Neural progenitor cell (in vitro differentiated cells): ENCODE results near the gene ERMP1. TPM values are rescaled to one million over a fixed set of nuclear protein-coding genes. Genes with fewer than 3 reads are reported as not detected.

ENCODE experiments used
- DNase-seq: peaks from one replicate; pipeline ENCODE4 v3.0.0-alpha.2; 2016; ENCODE audit warnings: low spot score
- H2AFZ ChIP-seq: fragments of 200-600 bp; sonication (generic); replicated peaks from 2 replicates; pipeline ENCODE4 v1.6.1; 2016; ENCODE audit warnings: antibody characterized with exemption
- H3F3A ChIP-seq: fragments of 200-600 bp; sonication (generic); 2 replicates; pipeline ENCODE4 v1.6.1; 2016; ENCODE audit warnings: antibody characterized with exemption, low read depth
- H3K27ac ChIP-seq: fragments of 200-600 bp; sonication (generic); 2 replicates; pipeline ENCODE4 v1.5.1; 2016; ENCODE audit warnings: mild to moderate bottlenecking
- H3K27me3 ChIP-seq: fragments of 200-600 bp; sonication (generic); 2 replicates; pipeline ENCODE4 v1.6.1; 2016; ENCODE audit warnings: mild to moderate bottlenecking, moderate library complexity
- H3K36me3 ChIP-seq: fragments of 200-600 bp; sonication (generic); 2 replicates; pipeline ENCODE4 v1.5.1; 2016
- H3K4me1 ChIP-seq: fragments of 200-600 bp; sonication (generic); 2 replicates; pipeline ENCODE4 v1.6.1; 2016; ENCODE audit warnings: mixed run types
- H3K4me2 ChIP-seq: fragments of 200-600 bp; sonication (generic); 2 replicates; pipeline ENCODE4 v1.6.1; 2016
- H3K4me3 ChIP-seq: fragments of 200-600 bp; sonication (generic); 2 replicates; pipeline ENCODE4 v1.5.1; 2016
- H3K79me2 ChIP-seq: fragments of 200-600 bp; sonication (generic); 2 replicates; pipeline ENCODE4 v1.6.1; 2016; ENCODE audit warnings: low read depth
- H3K9ac ChIP-seq: fragments of 200-600 bp; sonication (generic); 2 replicates; pipeline ENCODE4 v1.6.1; 2016
- H3K9me3 ChIP-seq: fragments of 200-600 bp; sonication (generic); 2 replicates; pipeline ENCODE4 v1.5.1; 2016; ENCODE audit warnings: low read depth
- H4K20me1 ChIP-seq: fragments of 200-600 bp; sonication (generic); 2 replicates; pipeline ENCODE4 v1.6.1; 2016; ENCODE audit warnings: low read depth
- H3K27ac Mint-ChIP-seq: 3 replicates; pipeline ENCODE4 v1.8.0; 2021; ENCODE audit warnings: mixed read lengths
- H3K27me3 Mint-ChIP-seq: 2 replicates; pipeline ENCODE4 v1.8.0; 2022; ENCODE audit warnings: low read depth, mild to moderate bottlenecking, inconsistent platforms, moderate library complexity, mixed read lengths; ENCODE audit not compliant: insufficient read depth
- H3K36me3 Mint-ChIP-seq: 3 replicates; pipeline ENCODE4 v1.8.0; 2021; ENCODE audit warnings: mixed read lengths
- H3K4me1 Mint-ChIP-seq: 3 replicates; pipeline ENCODE4 v1.8.0; 2021; ENCODE audit warnings: mixed read lengths
- H3K4me3 Mint-ChIP-seq: 3 replicates; pipeline ENCODE4 v1.8.0; 2021; ENCODE audit warnings: mild to moderate bottlenecking, moderate library complexity, mixed read lengths
- H3K9me3 Mint-ChIP-seq: 3 replicates; pipeline ENCODE4 v1.8.0; 2020; ENCODE audit warnings: mixed read lengths
- EZH2 ChIP-seq: fragments of 200-600 bp; sonication (generic); IDR thresholded peaks from 2 replicates; pipeline ENCODE4 v1.6.1; 2017; ENCODE audit warnings: antibody characterized with exemption, mild to moderate bottlenecking, moderate library complexity
- EZH2phosphoT487 ChIP-seq: fragments of 200-600 bp; sonication (generic); IDR thresholded peaks from 2 replicates; pipeline ENCODE4 v1.6.1; 2017; ENCODE audit warnings: antibody characterized with exemption
- total RNA-seq: library from RNA; depleted of rRNA; stranded (reverse); fragments of >200 nt; gene quantifications from 2 replicates; pipeline ENCODE4 v1.2.3, GENCODE V29; 2015; ENCODE audit warnings: low replicate concordance
- TF ChIP-seq, protein P1 (sequence below): fragments of 200-600 bp; sonication (generic); IDR thresholded peaks from 2 replicates; pipeline ENCODE4 v1.5.1; 2017; ENCODE audit warnings: antibody characterized with exemption, mild to moderate bottlenecking

Gene ERMP1
- total RNA-seq, 1 donor from 2014 or later = 25.5 TPM

- Histone ChIP-seq H3K9ac (no peak overlapping the region), H3K79me2 (no peaks in the 10 kb centered on the region), H3K4me3 (no peak overlapping the region), H3K4me1 (no peaks in the 10 kb centered on the region), H4K20me1 (no peaks in the 10 kb centered on the region), H3K9me3 (peaks cover 9% of the 10 kb centered on the region), H2AFZ (no peak overlapping the region), H3K36me3 (no peaks in the 10 kb centered on the region), H3K27me3 (no peaks in the 10 kb centered on the region), H3K27ac (no peak overlapping the region), H3K4me2 (no peak overlapping the region), H3F3A (no peaks in the 10 kb centered on the region)
- Mint-ChIP-seq H3K27ac (no peak overlapping the region), H3K27me3 (no peaks in the 10 kb centered on the region), H3K4me3 (no peak overlapping the region), H3K9me3 (peaks cover 12% of the 10 kb centered on the region), H3K36me3 (peaks cover 22% of the 10 kb centered on the region), H3K4me1 (no peaks in the 10 kb centered on the region)
- DNase-seq = no peak
- TF ChIP-seq EZH2phosphoT487 (no peak), EZH2 (no peak)
- TF ChIP-seq, protein P1, sequence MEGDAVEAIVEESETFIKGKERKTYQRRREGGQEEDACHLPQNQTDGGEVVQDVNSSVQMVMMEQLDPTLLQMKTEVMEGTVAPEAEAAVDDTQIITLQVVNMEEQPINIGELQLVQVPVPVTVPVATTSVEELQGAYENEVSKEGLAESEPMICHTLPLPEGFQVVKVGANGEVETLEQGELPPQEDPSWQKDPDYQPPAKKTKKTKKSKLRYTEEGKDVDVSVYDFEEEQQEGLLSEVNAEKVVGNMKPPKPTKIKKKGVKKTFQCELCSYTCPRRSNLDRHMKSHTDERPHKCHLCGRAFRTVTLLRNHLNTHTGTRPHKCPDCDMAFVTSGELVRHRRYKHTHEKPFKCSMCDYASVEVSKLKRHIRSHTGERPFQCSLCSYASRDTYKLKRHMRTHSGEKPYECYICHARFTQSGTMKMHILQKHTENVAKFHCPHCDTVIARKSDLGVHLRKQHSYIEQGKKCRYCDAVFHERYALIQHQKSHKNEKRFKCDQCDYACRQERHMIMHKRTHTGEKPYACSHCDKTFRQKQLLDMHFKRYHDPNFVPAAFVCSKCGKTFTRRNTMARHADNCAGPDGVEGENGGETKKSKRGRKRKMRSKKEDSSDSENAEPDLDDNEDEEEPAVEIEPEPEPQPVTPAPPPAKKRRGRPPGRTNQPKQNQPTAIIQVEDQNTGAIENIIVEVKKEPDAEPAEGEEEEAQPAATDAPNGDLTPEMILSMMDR = no peak
Measured at GRCh38 chr9:5787220-5787619, 45.7 kb downstream of the ERMP1 start.

GRCh38 chr9:5786370-5787127 lies 46.4 kb downstream of the ERMP1 start:
- H3K79me2 ChIP-seq = no peaks in the 10 kb centered on the region
- no peak overlapping the region for H3K9ac ChIP-seq
- no peak for DNase-seq
- H3F3A ChIP-seq = no peaks in the 10 kb centered on the region
- no peaks in the 10 kb centered on the region for H3K27me3 Mint-ChIP-seq
- H3K9me3 Mint-ChIP-seq = peaks cover 18% of the 10 kb centered on the region
- H3K4me1 Mint-ChIP-seq = no peaks in the 10 kb centered on the region
- H4K20me1 ChIP-seq = no peaks in the 10 kb centered on the region
- H3K27ac Mint-ChIP-seq = no peak overlapping the region
- H2AFZ ChIP-seq = no peak overlapping the region
- no peak overlapping the region for H3K4me3 ChIP-seq
- H3K27ac ChIP-seq = no peak overlapping the region
- H3K27me3 ChIP-seq = no peaks in the 10 kb centered on the region
- H3K4me3 Mint-ChIP-seq = no peak overlapping the region
- peaks cover 22% of the 10 kb centered on the region for H3K36me3 Mint-ChIP-seq
- H3K9me3 ChIP-seq = peaks cover 13% of the 10 kb centered on the region
- H3K4me2 ChIP-seq = no peak overlapping the region
- H3K4me1 ChIP-seq = no peaks in the 10 kb centered on the region
- H3K36me3 ChIP-seq = no peaks in the 10 kb centered on the region
- TF ChIP-seq, protein P1 = no peak
- TF ChIP-seq EZH2phosphoT487 (no peak), EZH2 (no peak)

GRCh38 chr9:5784526-5785315 lies 48.2 kb downstream of the ERMP1 start:
- H3K36me3 Mint-ChIP-seq = peaks cover 35% of the 10 kb centered on the region
- no peaks in the 10 kb centered on the region for H4K20me1 ChIP-seq
- no peak overlapping the region for H2AFZ ChIP-seq
- no peaks in the 10 kb centered on the region for H3K4me1 Mint-ChIP-seq
- no peak overlapping the region for H3K4me2 ChIP-seq
- peaks cover 33% of the 10 kb centered on the region for H3K9me3 Mint-ChIP-seq
- no peak overlapping the region for H3K4me3 Mint-ChIP-seq
- no peaks in the 10 kb centered on the region for H3K27me3 Mint-ChIP-seq
- H3K36me3 ChIP-seq = peaks cover 4% of the 10 kb centered on the region
- no peak for DNase-seq
- H3K4me1 ChIP-seq = no peaks in the 10 kb centered on the region
- no peak overlapping the region for H3K9ac ChIP-seq
- TF ChIP-seq EZH2phosphoT487 (no peak), EZH2 (no peak)
- TF ChIP-seq, protein P1 = no peak
- no peak overlapping the region for H3K27ac Mint-ChIP-seq
- H3K9me3 ChIP-seq = peaks cover 13% of the 10 kb centered on the region
- H3K79me2 ChIP-seq = no peaks in the 10 kb centered on the region
- no peaks in the 10 kb centered on the region for H3F3A ChIP-seq
- no peak overlapping the region for H3K4me3 ChIP-seq
- no peaks in the 10 kb centered on the region for H3K27me3 ChIP-seq
- no peak overlapping the region for H3K27ac ChIP-seq
